Mesothelial cell of epicardium (in vitro differentiated cells): ENCODE results near the gene UBE2D2. TPM values are rescaled to one million over a fixed set of nuclear protein-coding genes. Genes with fewer than 3 reads are reported as not detected.

Source experiments
- DNase-seq, 2 experiments: peaks; one replicate each; pipeline ENCODE4 v3.0.0; 2021; ENCODE audit warnings: low spot score in 2 of 2; ENCODE audit not compliant: unreplicated experiment in 2 of 2
- H3K27ac Mint-ChIP-seq: 2 replicates; pipeline ENCODE4 v1.8.0; 2021; ENCODE audit warnings: mixed read lengths
- H3K27me3 Mint-ChIP-seq: 2 replicates; pipeline ENCODE4 v1.8.0; 2021; ENCODE audit warnings: low read depth, mixed read lengths
- H3K36me3 Mint-ChIP-seq: 2 replicates; pipeline ENCODE4 v1.8.0; 2021; ENCODE audit warnings: mixed read lengths
- H3K4me1 Mint-ChIP-seq: 2 replicates; pipeline ENCODE4 v1.8.0; 2021; ENCODE audit warnings: mixed read lengths
- H3K4me3 Mint-ChIP-seq: 2 replicates; pipeline ENCODE4 v1.8.0; 2021; ENCODE audit warnings: mild to moderate bottlenecking, moderate library complexity, mixed read lengths
- H3K9me3 Mint-ChIP-seq: 2 replicates; pipeline ENCODE4 v1.8.0; 2021; ENCODE audit warnings: mixed read lengths
- CTCF ChIP-seq: fragments of 200-600 bp; sonication (generic); IDR thresholded peaks from one replicate; pipeline ENCODE4 v1.5.0; 2021; ENCODE audit warnings: antibody characterized with exemption; ENCODE audit not compliant: unreplicated experiment
- total RNA-seq: library from RNA; stranded (reverse); gene quantifications from 3 replicates; pipeline ENCODE4 v1.2.1, GENCODE V29; 2021

UBE2D2 gene
- total RNA-seq, 1 donor from 2014 or later: 119 TPM

DNA sequence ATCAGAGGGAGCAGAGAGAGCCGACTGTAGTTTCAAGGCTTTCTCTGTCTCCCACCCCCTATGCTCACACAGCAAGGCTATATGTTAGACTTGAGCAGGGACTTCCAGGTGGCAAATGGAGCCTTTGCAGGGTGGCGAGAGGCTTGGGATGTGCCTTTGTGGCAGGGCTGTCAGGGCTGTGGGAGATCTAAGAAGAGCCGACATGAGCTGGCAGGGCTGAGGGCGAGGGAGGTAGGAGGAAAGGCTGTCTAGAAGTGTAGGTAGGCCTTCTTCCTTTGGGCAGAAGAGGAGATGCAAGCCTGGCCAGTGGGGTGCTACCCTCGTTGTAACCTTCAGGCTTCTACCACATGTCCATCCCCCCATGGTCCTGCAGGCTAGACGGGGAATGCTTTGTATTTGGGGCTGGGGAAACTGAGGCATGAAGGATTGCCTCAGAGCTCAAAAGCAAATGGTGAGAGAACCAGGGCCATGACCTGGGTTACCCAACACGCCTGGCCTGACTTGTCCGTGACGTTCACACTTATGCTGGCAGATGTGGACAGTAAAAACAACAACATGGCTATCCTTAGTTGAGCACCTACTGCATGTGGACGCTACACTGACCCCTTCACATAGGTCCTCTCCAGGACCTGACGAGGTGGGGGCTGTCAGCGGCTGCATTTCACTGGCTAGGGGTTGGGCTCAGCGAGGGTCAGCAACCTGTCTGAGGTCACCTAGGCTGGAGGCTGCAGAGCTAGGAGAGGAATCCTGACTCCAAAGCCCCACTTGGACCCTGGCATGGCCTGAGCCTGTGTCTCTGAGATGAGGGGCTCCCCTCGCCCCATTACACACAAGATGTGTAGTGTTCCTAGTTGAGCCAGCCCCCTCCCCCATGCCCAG lies 102.3 kb downstream of the UBE2D2 start:
- Mint-ChIP-seq H3K27me3 (no peaks in the 10 kb centered on the region), H3K27ac (no peak overlapping the region), H3K9me3 (no peaks in the 10 kb centered on the region), H3K4me3 (no peak overlapping the region), H3K36me3 (no peaks in the 10 kb centered on the region), H3K4me1 (peaks cover 32% of the 10 kb centered on the region)
- DNase-seq: no peak
- no peak for TF ChIP-seq CTCF

- no peak for DNase-seq
- Mint-ChIP-seq H3K4me3 (no peak overlapping the region), H3K4me1 (peaks cover 33% of the 10 kb centered on the region)
These were observed 103.1 kb downstream of the UBE2D2 start for GRCh38 chr5:139664086-139664693.

GRCh38 chr5:139664727-139665351 lies 103.7 kb downstream of the UBE2D2 start:
- H3K36me3 Mint-ChIP-seq: no peaks in the 10 kb centered on the region
- H3K27me3 Mint-ChIP-seq: no peaks in the 10 kb centered on the region
- H3K27ac Mint-ChIP-seq: no peak overlapping the region
- H3K4me1 Mint-ChIP-seq: peaks cover 34% of the 10 kb centered on the region
- DNase-seq: no peak
- H3K4me3 Mint-ChIP-seq: no peak overlapping the region
- H3K9me3 Mint-ChIP-seq: no peaks in the 10 kb centered on the region
- no peak for TF ChIP-seq CTCF

More at GRCh38 chr5:139664086-139664693, 103.1 kb downstream of the UBE2D2 start:
- no peaks in the 10 kb centered on the region for H3K27me3 Mint-ChIP-seq
- no peak for TF ChIP-seq CTCF
- H3K36me3 Mint-ChIP-seq: no peaks in the 10 kb centered on the region
- no peak overlapping the region for H3K27ac Mint-ChIP-seq
- H3K9me3 Mint-ChIP-seq: no peaks in the 10 kb centered on the region

DNA sequence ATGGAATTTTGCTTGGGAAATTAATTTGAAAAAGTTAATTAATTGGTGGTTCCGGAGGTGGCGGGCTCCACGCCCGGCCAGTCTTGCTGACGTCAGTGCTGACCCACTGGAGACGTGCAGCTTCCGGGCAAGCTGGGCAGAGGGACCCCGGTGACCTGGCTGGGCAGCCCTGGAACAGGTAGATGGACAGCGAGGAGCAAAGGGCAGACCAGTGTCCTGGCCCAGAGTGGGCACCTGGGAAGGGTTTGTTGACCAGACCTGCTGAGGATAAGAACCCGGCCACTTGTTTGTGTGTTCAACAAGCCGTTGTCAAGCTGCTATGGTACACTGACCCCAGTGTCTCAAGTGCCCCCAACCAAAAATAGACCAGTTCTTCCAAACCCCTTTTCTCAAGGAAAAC lies 104.5 kb downstream of the UBE2D2 start:
- H3K4me1 Mint-ChIP-seq: peaks cover 34% of the 10 kb centered on the region
- no peaks in the 10 kb centered on the region for H3K9me3 Mint-ChIP-seq
- H3K27ac Mint-ChIP-seq: peak overlapping the region; percentile 21

DNA sequence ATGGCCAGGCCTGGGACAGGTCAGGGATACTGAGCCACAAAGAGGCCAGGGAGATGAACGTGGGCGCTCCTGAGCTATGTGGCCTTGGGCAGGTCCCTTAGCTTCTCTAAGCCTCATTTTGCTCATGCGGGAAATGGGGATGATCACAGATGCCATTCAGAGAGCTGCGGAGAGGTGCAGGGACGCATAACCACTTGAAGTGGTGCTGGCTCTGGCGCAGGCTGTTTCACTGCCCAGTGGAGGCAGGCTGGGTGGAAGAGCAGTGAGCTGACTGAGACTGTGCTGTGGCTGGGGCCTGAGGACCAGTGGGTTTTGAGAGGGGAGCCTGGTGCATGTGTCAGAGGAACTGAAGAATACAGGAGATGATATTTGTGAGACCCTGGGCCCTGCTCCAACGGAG lies 105.4 kb downstream of the UBE2D2 start:
- no peak for DNase-seq

More for the DNA sequence above, 104.5 kb downstream of the UBE2D2 start:
- Mint-ChIP-seq H3K4me3 (no peak overlapping the region), H3K36me3 (no peaks in the 10 kb centered on the region), H3K27me3 (no peaks in the 10 kb centered on the region)
- no peak for TF ChIP-seq CTCF
- no peak for DNase-seq

More for the DNA sequence above, 105.4 kb downstream of the UBE2D2 start:
- Mint-ChIP-seq H3K27me3 (no peaks in the 10 kb centered on the region), H3K4me1 (peaks cover 38% of the 10 kb centered on the region), H3K27ac (peak overlapping the region; percentile 66), H3K4me3 (no peak overlapping the region), H3K36me3 (no peaks in the 10 kb centered on the region), H3K9me3 (no peaks in the 10 kb centered on the region)
- TF ChIP-seq CTCF: no peak
